Measurements from ENCODE around the gene SLC38A11. TPM values are rescaled to one million over a fixed set of nuclear protein-coding genes. Genes with fewer than 3 reads are reported as not detected.

Gene SLC38A11
- total RNA-seq, 1 donor from 2014 or later: 0.48 TPM

GRCh38 chr2:164913640-164914350, 41.5 kb downstream of the SLC38A11 start:
- ATAC-seq: peak; percentile 89

GRCh38 chr2:164913011-164913410, 42.3 kb downstream of the SLC38A11 start:
- no peak for ATAC-seq

GRCh38 chr2:164911832-164912231, 43.5 kb downstream of the SLC38A11 start:
- ATAC-seq: peak; percentile 73

- ATAC-seq: peak; percentile 68
Observed at GRCh38 chr2:164910101-164910899, 45.0 kb downstream of the SLC38A11 start.

- ATAC-seq: no peak
Observed at GRCh38 chr2:164906947-164907346, 48.4 kb downstream of the SLC38A11 start.

- ATAC-seq: peak; percentile 75
Observed at GRCh38 chr2:164905307-164905706, 50.0 kb downstream of the SLC38A11 start.

- peak; percentile 92 for ATAC-seq
Observed at GRCh38 chr2:164903951-164904350, 51.4 kb downstream of the SLC38A11 start.

- ATAC-seq: no peak
Observed at GRCh38 chr2:164903204-164903603, 52.1 kb downstream of the SLC38A11 start.

GRCh38 chr2:164899121-164899520, 56.2 kb downstream of the SLC38A11 start:
- ATAC-seq: no peak

GRCh38 chr2:164898475-164898874, 56.9 kb downstream of the SLC38A11 start:
- peak; percentile 49 for ATAC-seq

GRCh38 chr2:164897469-164898260, 57.7 kb downstream of the SLC38A11 start:
- no peak for ATAC-seq

GRCh38 chr2:164896634-164897355, 58.5 kb downstream of the SLC38A11 start:
- ATAC-seq: peak; percentile 96

GRCh38 chr2:164896226-164896625, 59.1 kb downstream of the SLC38A11 start:
- peak; percentile 28 for ATAC-seq

- no peak for ATAC-seq
Observed at GRCh38 chr2:164891460-164891859, 63.9 kb downstream of the SLC38A11 start.

GRCh38 chr2:164890544-164890943, 64.8 kb downstream of the SLC38A11 start:
- no peak for ATAC-seq

GRCh38 chr2:164888592-164888991, 66.7 kb downstream of the SLC38A11 start:
- ATAC-seq: no peak

- no peak for ATAC-seq
Observed at GRCh38 chr2:164887434-164888144, 67.7 kb downstream of the SLC38A11 start.

- ATAC-seq: no peak
Observed at GRCh38 chr2:164882276-164882675, 73.0 kb downstream of the SLC38A11 start.

- no peak for ATAC-seq
Observed at GRCh38 chr2:164881524-164881923, 73.8 kb downstream of the SLC38A11 start.

- no peak for ATAC-seq
Observed at GRCh38 chr2:164879901-164880535, 75.3 kb downstream of the SLC38A11 start.

- no peak for ATAC-seq
Observed at GRCh38 chr2:164877927-164878326, 77.4 kb downstream of the SLC38A11 start.
